Body of pancreas (tissue), 4 donors: ENCODE results near the gene KCNQ5. TPM values are rescaled to one million over a fixed set of nuclear protein-coding genes. Genes with fewer than 3 reads are reported as not detected.

Experiments
- ATAC-seq: fragments of 150-250 bp; one replicate; pipeline ENCODE4 v1.9.1; 2016
- DNase-seq, 4 donors: peaks; one replicate each; pipeline ENCODE4 v3.0.0-alpha.2; 2019
- H3K27ac ChIP-seq, 4 donors: fragments of 200-600 bp; sonication (generic); 1 replicate in 3 of 4; 2 replicates in 1 of 4; pipeline versions ENCODE4 v1.5.1 to v1.6.1; 2016 to 2019; ENCODE audit warnings: mild to moderate bottlenecking in 1 of 4, mixed read lengths in 1 of 4, moderate library complexity in 1 of 4
- H3K27me3 ChIP-seq, 2 donors: fragments of 200-600 bp; sonication (generic); one replicate each; pipeline ENCODE4 v1.6.0; 2016; ENCODE audit warnings: mild to moderate bottlenecking in 1 of 2
- H3K36me3 ChIP-seq, 2 donors: fragments of 200-600 bp; sonication (generic); replicated peaks in 1 of 2; 2 replicates each; pipeline ENCODE4 v1.5.1; 2016; ENCODE audit warnings: low read depth in 2 of 2; ENCODE audit not compliant: insufficient read depth in 1 of 2
- H3K4me1 ChIP-seq: fragments of 200-600 bp; sonication (generic); one replicate; pipeline ENCODE4 v1.6.0; 2016
- H3K4me3 ChIP-seq, 2 donors: fragments of 200-600 bp; sonication (generic); 1 replicate in 1 of 2; 2 replicates in 1 of 2; pipeline ENCODE4 v1.5.1; 2016 to 2019
- H3K9me3 ChIP-seq, 3 donors: fragments of 200-600 bp; sonication (generic); 1 replicate in 2 of 3; 2 replicates in 1 of 3; pipeline ENCODE4 v1.5.1; 2016
- CTCF ChIP-seq, 7 experiments: fragments of 450-650 bp in 4 of 7; fragments of 200-600 bp in 3 of 7; sonication (generic) in 3 of 7; IDR thresholded peaks; one replicate each; pipeline ENCODE4 v1.5.1; 2016 to 2019; ENCODE audit warnings: antibody characterized with exemption in 7 of 7
- POLR2A ChIP-seq, 3 donors: fragments of 450-650 bp; IDR thresholded peaks; one replicate each; pipeline ENCODE4 v1.6.1; 2016; ENCODE audit warnings: antibody characterized with exemption in 3 of 3, mild to moderate bottlenecking in 2 of 3
- WGBS, 2 donors: methylation state at CpG; one replicate each; pipeline ENCODE4 v1.1.5; 2017; 5-methylcytosine and 5-hydroxymethylcytosine counted together
- intact Hi-C: fragments of 100-400 bp; cut with DNase I; formaldehyde crosslinking; loops from one replicate; pipeline ENCODE4 v1.15.1; 2023
- total RNA-seq, 2 donors: library from RNA; depleted of rRNA; stranded (reverse); fragments of >200 nt; gene quantifications; one replicate each; pipeline ENCODE4 v1.1.0, GENCODE V29; 2016

KCNQ5 gene
- total RNA-seq, 2 donors from 2014 or later = 1.0 to 1.6 TPM

- ATAC-seq = peak; percentile 96
- peak; percentile 25 to 53 (median 48) for DNase-seq
- H3K36me3 ChIP-seq = no peaks in the 10 kb centered on the region
- H3K9me3 ChIP-seq = no peaks in the 10 kb centered on the region
- intact Hi-C loops = no loop called here
- WGBS, 2 donors = 5 to 23% methylated on average over 4 of the region's 4 CpGs
- H3K4me1 ChIP-seq = peaks cover 18% of the 10 kb centered on the region
- H3K4me3 ChIP-seq = no peak overlapping the region
- H3K27me3 ChIP-seq = no peaks in the 10 kb centered on the region
- TF ChIP-seq CTCF (IDR thresholded peaks at IDR 0.05) (no peak), POLR2A (IDR thresholded peaks at IDR 0.05) (peak in 1 of 3 donors; percentile 8)
- H3K27ac ChIP-seq = peak overlapping the region; percentile 48 to 81 (median 80)
Observed at GRCh38 chr6:72760114-72760793, 138.4 kb downstream of the KCNQ5 start.

- 84 to 86% methylated on average over 5 of the region's 5 CpGs for WGBS, 2 donors
- no peak for ATAC-seq
- Histone ChIP-seq H3K4me1 (peaks cover 18% of the 10 kb centered on the region), H3K9me3 (no peaks in the 10 kb centered on the region), H3K27ac (no peak overlapping the region), H3K4me3 (no peak overlapping the region), H3K27me3 (no peaks in the 10 kb centered on the region), H3K36me3 (no peaks in the 10 kb centered on the region)
- intact Hi-C loops = no loop called here
- no peak for DNase-seq
- TF ChIP-seq POLR2A (IDR thresholded peaks at IDR 0.05) (no peak), CTCF (IDR thresholded peaks at IDR 0.05) (no peak)
Observed at GRCh38 chr6:72761761-72762160, 139.9 kb downstream of the KCNQ5 start.

- H3K4me1 ChIP-seq = peaks cover 8% of the 10 kb centered on the region
- ATAC-seq (no peak), DNase-seq (no peak)
- intact Hi-C loops = no loop called here
- no peaks in the 10 kb centered on the region for H3K9me3 ChIP-seq
- TF ChIP-seq POLR2A (IDR thresholded peaks at IDR 0.05) = no peak
- TF ChIP-seq CTCF (IDR thresholded peaks at IDR 0.05) = no peak
- H3K4me3 ChIP-seq = no peak overlapping the region
- H3K27me3 ChIP-seq = no peaks in the 10 kb centered on the region
- H3K36me3 ChIP-seq = no peaks in the 10 kb centered on the region
- H3K27ac ChIP-seq = no peak overlapping the region
- WGBS, 2 donors = 41 to 54% methylated on average over 1 of the region's 1 CpG
Observed at GRCh38 chr6:72769459-72770125, 147.7 kb downstream of the KCNQ5 start.

DNA sequence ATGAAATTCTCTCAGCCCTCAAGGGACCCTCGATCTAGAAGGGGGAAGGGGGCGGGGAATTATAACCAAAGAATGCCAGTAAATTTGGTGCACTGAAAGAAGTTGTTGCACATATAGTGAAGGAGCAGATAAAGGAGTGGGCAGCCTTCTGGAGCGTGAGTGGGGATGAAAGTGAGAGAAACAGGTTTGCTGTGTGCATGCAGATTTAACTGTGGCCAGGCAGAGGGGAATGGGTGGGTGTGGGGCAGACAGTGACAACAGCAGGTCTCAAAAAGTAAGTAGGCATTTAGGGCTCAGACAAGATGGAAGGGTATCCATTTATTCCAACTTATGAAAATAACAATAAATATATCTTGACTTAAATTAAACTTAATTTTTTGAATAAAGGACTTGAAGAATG lies 149.1 kb downstream of the KCNQ5 start:
- 78 to 82% methylated on average over 3 of the region's 3 CpGs for WGBS, 2 donors
- no peak for DNase-seq
- Histone ChIP-seq H3K4me1 (peaks cover 8% of the 10 kb centered on the region), H3K9me3 (no peaks in the 10 kb centered on the region), H3K27me3 (no peaks in the 10 kb centered on the region), H3K27ac (no peak overlapping the region), H3K36me3 (no peaks in the 10 kb centered on the region), H3K4me3 (no peak overlapping the region)
- TF ChIP-seq POLR2A (IDR thresholded peaks at IDR 0.05) = no peak
- TF ChIP-seq CTCF (IDR thresholded peaks at IDR 0.05) = no peak
- ATAC-seq = no peak
- intact Hi-C loops = no loop called here
